Measurements from ENCODE around the gene MGST2.
"Not testable (repeated sequence)": the region's sequence is repeated elsewhere in the genome, so short reads cannot be mapped to it uniquely, and the experiment has no call there.

DNA sequence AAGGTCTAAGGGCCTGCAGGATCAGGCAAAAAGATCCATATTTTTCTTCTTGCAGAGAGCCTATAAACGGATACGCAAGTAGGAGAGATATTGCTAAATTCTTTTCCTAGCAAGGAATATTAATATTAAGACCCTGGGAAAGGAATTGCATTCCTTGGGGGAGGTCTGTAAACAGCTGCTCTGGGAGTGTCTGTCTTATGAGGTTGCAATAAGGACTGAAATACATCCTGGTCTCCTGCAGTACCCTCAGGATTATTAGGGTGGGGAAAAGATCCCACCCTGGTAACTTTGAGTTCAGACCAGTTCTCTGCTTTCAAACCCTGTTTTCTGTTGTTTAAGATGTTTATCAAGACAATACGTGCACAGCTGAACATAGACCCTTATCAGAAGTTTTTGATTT lies 27.3 kb upstream of the MGST2 start:
- TF ChIP-seq, protein P1, sequence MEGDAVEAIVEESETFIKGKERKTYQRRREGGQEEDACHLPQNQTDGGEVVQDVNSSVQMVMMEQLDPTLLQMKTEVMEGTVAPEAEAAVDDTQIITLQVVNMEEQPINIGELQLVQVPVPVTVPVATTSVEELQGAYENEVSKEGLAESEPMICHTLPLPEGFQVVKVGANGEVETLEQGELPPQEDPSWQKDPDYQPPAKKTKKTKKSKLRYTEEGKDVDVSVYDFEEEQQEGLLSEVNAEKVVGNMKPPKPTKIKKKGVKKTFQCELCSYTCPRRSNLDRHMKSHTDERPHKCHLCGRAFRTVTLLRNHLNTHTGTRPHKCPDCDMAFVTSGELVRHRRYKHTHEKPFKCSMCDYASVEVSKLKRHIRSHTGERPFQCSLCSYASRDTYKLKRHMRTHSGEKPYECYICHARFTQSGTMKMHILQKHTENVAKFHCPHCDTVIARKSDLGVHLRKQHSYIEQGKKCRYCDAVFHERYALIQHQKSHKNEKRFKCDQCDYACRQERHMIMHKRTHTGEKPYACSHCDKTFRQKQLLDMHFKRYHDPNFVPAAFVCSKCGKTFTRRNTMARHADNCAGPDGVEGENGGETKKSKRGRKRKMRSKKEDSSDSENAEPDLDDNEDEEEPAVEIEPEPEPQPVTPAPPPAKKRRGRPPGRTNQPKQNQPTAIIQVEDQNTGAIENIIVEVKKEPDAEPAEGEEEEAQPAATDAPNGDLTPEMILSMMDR (IDR thresholded peaks at IDR 0.05; ENCODE audit: poor library complexity, severe bottlenecking), result not testable (repeated sequence)
- TF ChIP-seq EZH2 (IDR thresholded peaks at IDR 0.05; ENCODE audit: borderline replicate concordance, insufficient read depth, low read length, poor library complexity, severe bottlenecking); EP300 (conservative IDR thresholded peaks at IDR 0.05; ENCODE audit: poor library complexity, severe bottlenecking); RAD21 (conservative IDR thresholded peaks at IDR 0.05); POLR2AphosphoS5 (IDR thresholded peaks at IDR 0.05): not testable (repeated sequence)

All from neural cell (in vitro differentiated cells).